Tibial nerve (tissue), 4 donors: ENCODE results near the gene PCAT7. TPM values are rescaled to one million over a fixed set of nuclear protein-coding genes. Genes with fewer than 3 reads are reported as not detected.

Source experiments
- DNase-seq, 2 donors: peaks; one replicate each; pipeline ENCODE4 v3.0.0-alpha.2; 2019; ENCODE audit warnings: low spot score in 2 of 2
- H3K27ac ChIP-seq, 4 donors: fragments of 200-600 bp; sonication (generic) in 3 of 4; one replicate each; pipeline ENCODE4 v1.5.1; 2017 to 2019; ENCODE audit warnings: mild to moderate bottlenecking in 1 of 4
- H3K27me3 ChIP-seq, 2 donors: fragments of 200-600 bp; sonication (generic) in 1 of 2; one replicate each; pipeline versions ENCODE4 v1.5.1 to v1.6.0; 2017 to 2019
- H3K36me3 ChIP-seq, 3 donors: fragments of 200-600 bp; sonication (generic); one replicate each; pipeline ENCODE4 v1.5.1; 2018 to 2019
- H3K4me1 ChIP-seq, 4 donors: fragments of 200-600 bp; sonication (generic) in 3 of 4; one replicate each; pipeline ENCODE4 v1.5.1; 2017 to 2019
- H3K4me3 ChIP-seq, 4 donors: fragments of 200-600 bp; sonication (generic) in 3 of 4; one replicate each; pipeline ENCODE4 v1.5.1; 2017 to 2019; ENCODE audit warnings: mild to moderate bottlenecking in 1 of 4, moderate library complexity in 1 of 4
- H3K9me3 ChIP-seq, 4 donors: fragments of 200-600 bp; sonication (generic) in 3 of 4; one replicate each; pipeline ENCODE4 v1.5.1; 2017 to 2019
- CTCF ChIP-seq, 5 experiments: fragments of 200-600 bp in 3 of 5; fragments of 450-650 bp in 2 of 5; sonication (generic) in 3 of 5; IDR thresholded peaks; one replicate each; pipeline ENCODE4 v1.5.1; 2016 to 2019; ENCODE audit warnings: antibody characterized with exemption in 5 of 5, mild to moderate bottlenecking in 3 of 5, moderate library complexity in 2 of 5
- EP300 ChIP-seq, 2 donors: sonication (generic); formaldehyde crosslinking; IDR thresholded peaks; one replicate each; pipeline ENCODE4 v1.6.1; 2017; ENCODE audit warnings: antibody characterized with exemption in 2 of 2, mild to moderate bottlenecking in 1 of 2
- POLR2A ChIP-seq, 2 donors: fragments of 450-650 bp; IDR thresholded peaks; one replicate each; pipeline ENCODE4 v1.6.1; 2017; ENCODE audit warnings: antibody characterized with exemption in 2 of 2, mild to moderate bottlenecking in 2 of 2, moderate library complexity in 2 of 2
- WGBS, 2 donors: methylation state at CpG; one replicate each; pipeline ENCODE4 v1.1.5; 2018; 5-methylcytosine and 5-hydroxymethylcytosine counted together
- small RNA-seq: library from RNA; depleted of rRNA; stranded (forward); fragments of <200 nt; gene quantifications from one replicate; pipeline ENCODE3, GENCODE V24; 2016
- total RNA-seq, 4 donors: library from RNA; depleted of rRNA; stranded (reverse); fragments of >200 nt; gene quantifications; one replicate each; pipeline ENCODE4 v1.1.0, GENCODE V29; 2016

Gene PCAT7
- total RNA-seq, 4 donors from 2014 or later, result 0.22 TPM; not detected in 3

GRCh38 chr9:94612071-94612470 lies 57.2 kb downstream of the PCAT7 start:
- no peak overlapping the region for H3K4me3 ChIP-seq
- 83 to 90% methylated on average over 7 of the region's 7 CpGs for WGBS, 2 donors
- DNase-seq, result no peak
- no peaks in the 10 kb centered on the region for H3K27me3 ChIP-seq
- H3K4me1 ChIP-seq, result no peaks in the 10 kb centered on the region
- TF ChIP-seq POLR2A (IDR thresholded peaks at IDR 0.05) (no peak), CTCF (IDR thresholded peaks at IDR 0.05) (no peak), EP300 (IDR thresholded peaks at IDR 0.05) (no peak)
- no peaks in the 10 kb centered on the region for H3K9me3 ChIP-seq
- no peaks in the 10 kb centered on the region for H3K36me3 ChIP-seq
- no peak overlapping the region for H3K27ac ChIP-seq

GRCh38 chr9:94613003-94613402 lies 58.1 kb downstream of the PCAT7 start:
- H3K27me3 ChIP-seq, result no peaks in the 10 kb centered on the region
- no peaks in the 10 kb centered on the region for H3K9me3 ChIP-seq
- 88 to 98% methylated on average over 3 of the region's 3 CpGs for WGBS, 2 donors
- H3K4me1 ChIP-seq, result no peaks in the 10 kb centered on the region
- H3K4me3 ChIP-seq, result no peak overlapping the region
- H3K27ac ChIP-seq, result no peak overlapping the region
- no peak for TF ChIP-seq POLR2A (IDR thresholded peaks at IDR 0.05)
- TF ChIP-seq CTCF (IDR thresholded peaks at IDR 0.05), result no peak
- no peak for TF ChIP-seq EP300 (IDR thresholded peaks at IDR 0.05)
- no peaks in the 10 kb centered on the region for H3K36me3 ChIP-seq
- no peak for DNase-seq

DNA sequence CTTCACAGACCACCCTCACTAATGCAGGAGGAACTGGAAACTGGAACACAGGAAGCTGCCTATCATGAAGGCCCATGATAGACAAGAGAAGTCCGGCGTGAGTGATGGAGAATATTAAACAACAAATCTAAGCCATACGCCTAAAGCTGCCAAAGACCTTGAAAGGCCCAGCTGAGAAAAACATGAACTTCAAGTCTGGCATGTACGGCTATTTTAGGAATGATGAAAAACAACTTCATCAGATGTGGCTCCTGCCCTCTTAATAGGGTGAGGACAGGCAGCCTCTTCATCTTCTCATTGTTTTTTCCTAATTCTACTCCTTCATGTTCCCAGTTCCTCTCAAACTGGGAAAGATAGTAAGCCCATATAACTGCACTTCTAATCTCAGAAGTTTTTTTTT lies 64.1 kb downstream of the PCAT7 start:
- Histone ChIP-seq H3K9me3 (no peaks in the 10 kb centered on the region), H3K27me3 (no peaks in the 10 kb centered on the region), H3K4me1 (no peaks in the 10 kb centered on the region), H3K4me3 (no peak overlapping the region), H3K36me3 (no peaks in the 10 kb centered on the region), H3K27ac (peak overlapping the region in 1 of 4 donors; percentile 24)
- TF ChIP-seq CTCF (IDR thresholded peaks at IDR 0.05) (no peak), EP300 (IDR thresholded peaks at IDR 0.05) (no peak), POLR2A (IDR thresholded peaks at IDR 0.05) (no peak)
- 40 to 52% methylated on average over 4 of the region's 4 CpGs for WGBS, 2 donors
- no peak for DNase-seq

Small RNA genes within 50 kb of the gene (small RNA-seq; reads per million reads assigned to genes)
- not detected for gene RNU6-669P

Other genes starting within 250 kb of the PCAT7 start
- gene NUTM2F, start 226.4 kb upstream of the PCAT7 start, total RNA-seq, result under 1 TPM in 1 of 4 donors, not detected in 3; 0.21 TPM
- gene FBP2, start 38.7 kb downstream of the PCAT7 start, total RNA-seq, result not detected
- 1 to 10 TPM; 4.8 to 8.6 (median 5.8) TPM for gene FBP1, start 84.4 kb downstream of the PCAT7 start, total RNA-seq
- gene AOPEP, start 171.6 kb downstream of the PCAT7 start, total RNA-seq, result 100 to 1,000 TPM; 236 to 323 (median 265) TPM